Measurements from ENCODE around the gene FAM83F.
A peak's percentile ranks its signal among the peaks of the same experiment; 100 is the strongest.
"Not testable (repeated sequence)": the region's sequence is repeated elsewhere in the genome, so short reads cannot be mapped to it uniquely, and the experiment has no call there.

The FAM83F gene

DNA sequence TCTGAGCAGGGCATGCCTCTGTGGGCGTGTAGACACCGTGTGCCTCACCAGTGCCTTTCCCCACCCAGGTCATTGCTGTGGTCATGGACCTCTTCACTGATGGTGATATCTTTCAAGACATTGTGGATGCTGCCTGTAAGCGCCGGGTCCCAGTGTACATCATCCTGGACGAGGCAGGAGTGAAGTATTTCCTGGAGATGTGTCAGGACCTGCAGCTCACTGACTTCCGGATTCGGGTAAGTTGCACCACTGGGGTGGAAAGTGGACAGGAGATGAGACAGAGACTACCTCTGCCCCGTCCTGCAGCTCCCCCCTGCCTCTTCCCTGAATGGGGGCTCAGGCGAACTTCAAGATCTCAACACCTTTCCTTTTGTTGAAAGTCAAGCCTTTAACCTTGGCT, 24.3 kb downstream of the FAM83F start:
- no peak for DNase-seq

- DNase-seq, result no peak
These were observed 26.2 kb downstream of the FAM83F start for GRCh38 chr22:40020956-40021355.

- DNase-seq, result no peak
These were observed 26.7 kb downstream of the FAM83F start for GRCh38 chr22:40021401-40022000.

- DNase-seq, result no peak
These were observed 27.9 kb downstream of the FAM83F start for GRCh38 chr22:40022536-40023240.

GRCh38 chr22:40023341-40023841, 28.6 kb downstream of the FAM83F start:
- peak; percentile 45 for DNase-seq

- peak; percentile 52 for DNase-seq
These were observed 29.7 kb downstream of the FAM83F start for GRCh38 chr22:40024201-40025061.

- not testable (repeated sequence) for DNase-seq
These were observed 30.3 kb downstream of the FAM83F start for GRCh38 chr22:40025062-40025379.

DNA sequence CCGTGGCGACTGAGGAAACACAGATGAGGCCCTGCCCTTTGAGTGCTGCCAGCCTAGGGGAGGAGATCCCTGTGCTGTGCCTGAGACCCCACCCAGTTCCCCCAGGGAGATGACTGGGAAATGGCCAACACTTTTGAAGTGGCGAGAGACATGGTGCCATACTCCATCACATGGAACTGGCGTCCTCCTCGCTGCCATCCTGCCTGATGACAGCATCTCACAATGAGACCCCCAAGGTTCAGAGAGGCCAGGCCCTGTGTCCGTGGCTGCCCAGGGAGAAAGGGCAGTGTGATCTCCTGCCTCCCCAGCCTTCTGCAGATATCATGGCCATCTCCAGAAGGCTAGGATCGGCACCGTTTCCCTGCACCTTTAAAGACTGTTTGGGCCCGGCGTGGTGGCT, 31.1 kb downstream of the FAM83F start:
- no peak for DNase-seq

- DNase-seq, result no peak
These were observed 31.9 kb downstream of the FAM83F start for GRCh38 chr22:40026641-40027040.

- no peak for DNase-seq
These were observed 32.7 kb downstream of the FAM83F start for GRCh38 chr22:40027191-40028097.

- DNase-seq, result no peak
These were observed 33.3 kb downstream of the FAM83F start for GRCh38 chr22:40028098-40028425.

DNA sequence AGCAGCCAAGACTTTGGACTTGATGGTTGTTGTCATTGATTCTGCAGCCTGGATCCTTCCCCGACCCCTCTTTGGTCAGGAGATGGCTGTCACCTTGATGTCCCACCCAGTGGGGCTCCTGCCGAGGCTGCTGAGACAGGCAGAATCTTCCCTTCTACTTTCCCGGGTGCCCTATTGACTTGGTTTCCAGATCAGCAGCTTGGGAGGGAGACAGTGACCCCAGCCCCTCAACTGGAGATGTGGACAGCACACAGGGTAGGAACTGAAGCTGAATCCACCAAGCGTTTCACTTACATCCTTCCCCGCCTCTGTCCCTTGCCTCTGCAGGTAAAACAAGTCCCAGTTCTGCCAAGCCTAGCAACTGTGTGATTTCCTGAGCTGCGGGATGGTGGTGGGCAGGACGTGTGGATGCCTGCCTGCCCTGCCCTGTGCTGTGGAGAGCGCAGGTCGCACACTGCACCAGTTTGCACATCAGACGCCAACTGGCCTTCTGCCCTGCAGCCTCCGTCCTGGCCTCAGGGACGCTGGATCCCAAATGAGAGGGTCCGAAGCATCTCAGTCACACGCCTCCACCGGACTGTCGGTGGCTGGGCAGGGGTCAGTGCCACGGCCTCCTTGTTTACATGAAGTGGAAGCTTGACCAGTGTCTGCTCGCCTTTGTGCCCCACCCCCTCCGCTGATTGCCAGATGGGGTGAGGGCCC, 34.6 kb downstream of the FAM83F start:
- no peak for DNase-seq

DNA sequence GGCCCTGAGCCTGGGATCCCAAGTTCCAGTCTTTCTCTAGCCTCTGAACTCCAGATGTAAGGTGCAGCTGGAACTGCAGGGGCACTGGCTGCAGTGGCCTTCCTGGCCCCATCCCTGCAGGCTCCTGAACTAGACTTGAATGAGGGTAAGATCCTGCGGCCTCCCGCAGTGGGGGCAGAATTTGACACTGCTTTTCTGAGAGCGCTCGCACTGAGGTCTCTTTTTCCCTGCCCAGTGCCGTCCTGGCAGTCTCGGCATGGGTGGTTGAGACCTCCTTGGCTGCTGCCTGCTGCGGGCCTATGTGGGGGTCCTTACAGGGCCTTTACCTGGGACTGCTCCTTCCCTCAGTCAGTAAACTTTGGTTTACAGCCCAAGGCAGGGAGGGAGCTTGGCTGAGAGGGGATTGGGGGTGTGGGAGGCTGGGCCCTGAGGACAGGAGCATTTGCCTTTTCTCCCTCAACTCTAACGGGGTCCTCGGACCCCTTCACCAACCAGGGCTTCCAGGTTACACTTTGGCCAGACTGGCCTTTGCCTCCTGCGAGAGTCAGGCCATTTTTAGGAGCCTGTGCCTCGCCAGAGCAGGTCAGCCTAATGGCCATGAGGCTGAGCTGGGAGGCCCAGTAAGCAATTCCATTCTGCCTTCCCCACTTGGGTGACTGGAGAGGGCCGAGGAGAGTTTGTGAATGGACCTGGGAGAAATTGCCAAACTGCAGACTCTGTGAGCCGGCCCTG, 35.4 kb downstream of the FAM83F start:
- DNase-seq, result no peak

- DNase-seq, result no peak
These were observed 36.0 kb downstream of the FAM83F start for GRCh38 chr22:40030758-40031095.

- DNase-seq, result no peak
These were observed 37.2 kb downstream of the FAM83F start for GRCh38 chr22:40031766-40032470.

DNA sequence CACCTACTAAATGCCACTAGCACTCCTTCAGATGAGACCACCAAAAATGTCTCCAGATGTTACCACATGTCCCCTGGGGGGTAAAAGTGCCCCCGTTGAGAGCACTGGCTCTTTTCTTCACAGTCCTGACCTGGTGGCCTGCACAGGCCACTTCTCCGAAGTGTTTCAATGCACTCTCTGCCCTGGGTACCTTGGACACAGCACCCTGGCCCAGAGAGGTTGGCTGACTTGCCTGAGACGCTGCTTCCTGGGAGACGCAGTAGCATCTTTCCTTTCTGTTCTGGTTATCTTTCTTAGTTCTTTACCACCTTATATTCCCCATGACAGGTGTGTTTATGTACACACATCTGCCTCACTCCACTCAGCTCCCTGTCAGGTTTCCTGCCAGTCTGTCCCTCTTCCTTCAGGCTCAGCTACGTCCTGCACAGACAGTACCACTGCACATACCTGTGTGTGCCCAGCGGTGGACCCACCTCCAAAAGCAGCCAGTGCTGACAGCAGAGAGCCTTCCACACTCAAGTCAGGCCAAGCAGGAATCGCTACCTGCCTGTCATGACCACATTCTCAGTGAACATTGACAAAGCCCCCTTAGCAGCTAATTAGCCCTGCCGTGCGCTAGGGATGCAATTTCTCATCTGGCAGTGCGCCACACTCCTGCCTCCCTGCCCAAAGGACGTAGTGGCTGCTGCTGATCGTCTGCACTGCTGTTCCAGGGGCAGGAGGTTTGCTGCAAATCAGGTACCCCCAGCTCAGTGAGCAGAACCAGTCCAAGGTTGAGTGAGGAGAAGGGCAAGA, 39.0 kb downstream of the FAM83F start:
- peak; percentile 82 for DNase-seq

DNA sequence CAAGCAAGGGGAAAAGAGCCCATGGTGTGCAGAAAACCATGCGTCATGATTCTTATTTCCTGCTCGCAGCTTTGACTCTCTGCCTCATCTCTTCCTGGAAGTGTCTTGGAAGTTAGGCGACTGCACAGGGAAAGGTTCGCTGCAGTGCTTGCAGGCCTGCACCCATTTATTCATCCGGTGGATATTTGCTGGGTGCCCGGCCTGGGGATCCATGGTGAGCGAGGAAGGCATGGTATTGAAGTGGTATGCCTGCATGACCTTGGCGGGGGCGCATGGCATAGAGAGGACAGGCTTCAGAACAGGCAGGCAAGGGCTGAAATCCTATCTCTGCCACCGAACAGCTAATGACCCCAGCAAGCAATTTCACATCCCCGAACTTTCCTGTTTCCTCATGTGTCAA, 40.6 kb downstream of the FAM83F start:
- no peak for DNase-seq

GRCh38 chr22:40036126-40036525, 41.4 kb downstream of the FAM83F start:
- DNase-seq, result no peak

DNA sequence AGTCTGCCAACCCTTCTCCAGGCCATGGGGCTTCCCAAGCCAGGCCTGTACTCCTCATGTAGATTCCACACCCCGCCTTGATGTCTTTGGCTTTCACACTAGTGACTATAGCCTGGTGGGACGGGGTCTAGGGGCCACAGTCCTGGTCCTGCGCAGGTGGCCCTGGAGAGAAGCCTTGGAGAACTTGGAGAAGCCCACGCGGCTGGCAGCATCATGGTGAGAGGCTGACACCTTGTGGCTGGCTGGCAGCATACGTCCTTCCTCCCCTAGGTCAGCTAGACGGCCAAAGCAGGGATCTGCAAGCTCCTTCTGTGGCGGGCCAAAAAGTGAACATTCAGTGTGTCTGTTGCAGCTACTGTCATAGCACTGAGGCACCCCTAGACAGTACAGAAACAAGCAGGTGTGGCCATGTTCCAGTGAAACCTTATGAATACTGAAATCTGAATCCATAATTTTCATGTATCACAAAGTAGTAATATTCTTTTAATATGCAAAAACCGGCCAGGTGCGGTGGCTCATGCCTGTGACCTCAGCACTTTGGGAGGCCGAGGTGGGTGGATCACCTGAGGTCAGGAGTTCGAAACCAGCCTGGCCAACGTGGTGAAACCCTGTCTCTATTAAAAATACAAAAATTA, 42.0 kb downstream of the FAM83F start:
- peak; percentile 29 for DNase-seq

- no peak for DNase-seq
These were observed 42.6 kb downstream of the FAM83F start for GRCh38 chr22:40037320-40037719.
